K562 (cell line): ENCODE results near the gene UIMC1. TPM values are rescaled to one million over a fixed set of nuclear protein-coding genes. Genes with fewer than 3 reads are reported as not detected.

Experiments used
- ATF3 ChIP-seq, 2 experiments: fragments of 450-650 bp in 1 of 2; sonication (generic) in 1 of 2; formaldehyde crosslinking in 1 of 2; IDR thresholded peaks in 1 of 2; conservative IDR thresholded peaks in 1 of 2; 2 replicates each; pipeline versions ENCODE4 v1.6.1 to v1.8.1; 2016 to 2023; ENCODE audit warnings: mild to moderate bottlenecking in 2 of 2, moderate library complexity in 2 of 2, inconsistent platforms in 1 of 2, missing genetic modification reagents in 1 of 2
- BHLHE40 ChIP-seq: IDR thresholded peaks from 2 replicates; pipeline ENCODE4 v1.6.1; 2011; ENCODE audit warnings: low read length, improper control_type of control experiment
- CBFA2T3 ChIP-seq: fragments of 450-650 bp; IDR thresholded peaks from 2 replicates; pipeline ENCODE4 v1.6.1; 2017
- ELF2 ChIP-seq: fragments of 250-450 bp; sonication (Bioruptor Pico); IDR thresholded peaks from 2 replicates; pipeline ENCODE4 v1.5.0; 2021; ENCODE audit warnings: mild to moderate bottlenecking
- FIP1L1 ChIP-seq: fragments of 200-400 bp; formaldehyde crosslinking; IDR thresholded peaks from 2 replicates; pipeline ENCODE4 v1.6.1; 2018; ENCODE audit warnings: mild to moderate bottlenecking, low read depth, low read length; ENCODE audit not compliant: poor library complexity, severe bottlenecking
- FOXK1 ChIP-seq: sonication (generic); formaldehyde crosslinking; IDR thresholded peaks from 2 replicates; pipeline ENCODE4 v1.8.0; 2022; ENCODE audit warnings: missing genetic modification reagents, mild to moderate bottlenecking, borderline replicate concordance
- FOXP1 ChIP-seq: sonication (generic); formaldehyde crosslinking; IDR thresholded peaks from 2 replicates; pipeline ENCODE4 v1.8.0; 2022; ENCODE audit warnings: mild to moderate bottlenecking, missing genetic modification reagents
- GABPA ChIP-seq: fragments of 200-800 bp; sonication (Bioruptor generic); conservative IDR thresholded peaks from 2 replicates; pipeline ENCODE4 v1.6.1; 2016; ENCODE audit warnings: low read depth, missing genetic modification characterization, missing compliant biosample characterization
- JUN ChIP-seq, 2 experiments: sonication (generic) in 1 of 2; formaldehyde crosslinking in 1 of 2; IDR thresholded peaks; 2 replicates each; pipeline versions ENCODE4 v1.6.1 to v1.8.0; 2012 to 2022; ENCODE audit warnings: borderline replicate concordance in 2 of 2, mild to moderate bottlenecking in 2 of 2, improper control_type of control experiment in 1 of 2, low read depth in 1 of 2, low read length in 1 of 2, missing genetic modification reagents in 1 of 2
- JUND ChIP-seq, 2 experiments: IDR thresholded peaks; 2 replicates in 1 of 2; 3 replicates in 1 of 2; pipeline ENCODE4 v1.6.1; 2011; ENCODE audit warnings: borderline replicate concordance in 2 of 2, low read depth in 2 of 2, low read length in 2 of 2, improper control_type of control experiment in 1 of 2, missing biosample characterization in 1 of 2, missing genetic modification characterization in 1 of 2, missing genetic modification reagents in 1 of 2
- MYBL2 ChIP-seq, 2 experiments: fragments of 450-650 bp in 1 of 2; sonication (generic) in 1 of 2; formaldehyde crosslinking in 1 of 2; IDR thresholded peaks; 2 replicates each; pipeline versions ENCODE4 v1.6.1 to v1.8.1; 2017 to 2022; ENCODE audit warnings: borderline replicate concordance in 1 of 2, inconsistent platforms in 1 of 2, low read depth in 1 of 2, mild to moderate bottlenecking in 1 of 2, missing genetic modification reagents in 1 of 2, moderate library complexity in 1 of 2
- POLR2H ChIP-seq: IDR thresholded peaks from 2 replicates; pipeline ENCODE4 v1.6.1; 2016; ENCODE audit warnings: missing genetic modification characterization, low read depth, mild to moderate bottlenecking, control low read depth, missing compliant biosample characterization, moderate library complexity
- PRPF4 ChIP-seq: fragments of 200-400 bp; formaldehyde crosslinking; IDR thresholded peaks from one replicate; pipeline ENCODE4 v1.6.1; 2017; ENCODE audit warnings: low read length, low read depth, mild to moderate bottlenecking; ENCODE audit not compliant: insufficient read depth, poor library complexity, severe bottlenecking
- RB1 ChIP-seq: fragments of 450-650 bp; IDR thresholded peaks from 2 replicates; pipeline ENCODE4 v1.6.1; 2017; ENCODE audit warnings: low read depth, mild to moderate bottlenecking
- RCOR1 ChIP-seq, 2 experiments: IDR thresholded peaks; 2 replicates each; pipeline ENCODE4 v1.6.1; 2012; ENCODE audit warnings: low read depth in 2 of 2, low read length in 2 of 2, borderline replicate concordance in 1 of 2, improper control_type of control experiment in 1 of 2
- SMAD3 ChIP-seq: fragments of 450-650 bp; formaldehyde crosslinking; conservative IDR thresholded peaks from 2 replicates; pipeline ENCODE4 v1.4.0; 2020; ENCODE audit warnings: mild to moderate bottlenecking
- SP1 ChIP-seq: sonication (generic); formaldehyde crosslinking; IDR thresholded peaks from 2 replicates; pipeline ENCODE4 v1.8.1; 2022; ENCODE audit warnings: mild to moderate bottlenecking, missing genetic modification reagents
- SRSF7 ChIP-seq: fragments of 200-400 bp; formaldehyde crosslinking; optimal IDR thresholded peaks from 2 replicates; pipeline ENCODE3; 2017; ENCODE audit warnings: mild to moderate bottlenecking, low read depth, low read length
- TCF7 ChIP-seq: sonication (generic); IDR thresholded peaks from 2 replicates; pipeline ENCODE4 v1.6.1; 2016; ENCODE audit warnings: antibody characterized with exemption, borderline replicate concordance
- THRAP3 ChIP-seq: fragments of 450-650 bp; IDR thresholded peaks from 2 replicates; pipeline ENCODE4 v1.6.1; 2016; ENCODE audit warnings: mild to moderate bottlenecking, inconsistent platforms, borderline replicate concordance
- XRCC4 ChIP-seq: IDR thresholded peaks from one replicate; pipeline ENCODE4 v1.6.1; 2011; ENCODE audit not compliant: insufficient read depth, insufficient read length; ENCODE audit errors: extremely low read depth
- ZNF253 ChIP-seq: fragments of 250-450 bp; sonication (Bioruptor Pico); conservative IDR thresholded peaks from 2 replicates; pipeline ENCODE4 v1.6.1; 2021; ENCODE audit warnings: mild to moderate bottlenecking
- ZNF76 ChIP-seq: fragments of 250-450 bp; sonication (Bioruptor Pico); IDR thresholded peaks from 2 replicates; pipeline ENCODE4 v1.4.0; 2020; ENCODE audit warnings: mild to moderate bottlenecking, moderate library complexity, borderline replicate concordance
- polyA plus RNA-seq, 8 experiments: library from polyadenylated mRNA; depleted of rRNA in 4 of 8; stranded (reverse) in 5 of 8; unstranded in 3 of 8; fragments of >200 nt; fragmentation: Nextera tagmentation in 2 of 8; fragmentation: Illumina TruSeq in 1 of 8; extraction: Ambion mirVana in 2 of 8; extraction: Trizol in 1 of 8; gene quantifications; 2 replicates each; pipeline versions ENCODE4 v1.2.1 to v1.2.3, GENCODE V29; 2011 to 2014; ENCODE audit warnings: inconsistent platforms in 1 of 8, missing spikeins in 1 of 8
- total RNA-seq, 7 experiments: library from RNA; depleted of rRNA in 6 of 7; stranded (reverse); fragments of >200 nt in 6 of 7; fragmentation: Illumina TruSeq in 2 of 7; extraction: Trizol in 2 of 7; gene quantifications; 2 replicates each; pipeline versions ENCODE4 v1.2.1 to v1.2.3, GENCODE V29; 2011 to 2021; ENCODE audit warnings: low replicate concordance in 1 of 7
- TF ChIP-seq, protein P1 (sequence below): fragments of 450-650 bp; IDR thresholded peaks from 2 replicates; pipeline ENCODE4 v1.6.1; 2014; ENCODE audit warnings: low read depth, mild to moderate bottlenecking, moderate library complexity, borderline replicate concordance

The UIMC1 gene
- total and polyA plus RNA-seq, 9 of the 15 experiments (the other 6 are each of a cell fraction or from before 2014, with no cell fraction given), result 14.9 to 51.7 (median 36.8) TPM

GRCh38 chr5:176870110-176870591 is 136.4 kb downstream of the UIMC1 start (continued):
- TF ChIP-seq SRSF7 (no peak), SMAD3 (CRISPR knock-in tag) (no peak), XRCC4 (no peak), PRPF4 (no peak), JUND (IDR thresholded peaks at IDR 0.05; ENCODE audit: borderline replicate concordance, low read depth, low read length) (peak; percentile 92), JUND (tag; IDR thresholded peaks at IDR 0.05; ENCODE audit: borderline replicate concordance, low read depth, low read length) (peak; percentile 88; the same call in 2 of the 3 replicates), JUN (IDR thresholded peaks at IDR 0.05; ENCODE audit: borderline replicate concordance, low read depth, low read length) (peak; percentile 78), JUN (CRISPR knock-in tag; IDR thresholded peaks at IDR 0.05; ENCODE audit: borderline replicate concordance) (peak; percentile 94), CBFA2T3 (no peak), ZNF253 (CRISPR knock-in tag) (no peak), MYBL2 (IDR thresholded peaks at IDR 0.05; ENCODE audit: low read depth) (no peak), MYBL2 (CRISPR knock-in tag; IDR thresholded peaks at IDR 0.05; ENCODE audit: borderline replicate concordance) (no peak), GABPA (tag) (no peak), RB1 (peak; percentile 54; the same call in 1 of the 2 replicates), SP1 (CRISPR knock-in tag) (no peak), ZNF76 (CRISPR knock-in tag) (no peak), THRAP3 (no peak), RCOR1 (IDR thresholded peaks at IDR 0.05; ENCODE audit: borderline replicate concordance in 1 of 2, low read depth in 2 of 2, low read length in 2 of 2) (0 out of 4 replicates have a peak, but pooled peaks of 1 of the 2 experiments have one; percentile 20), FOXK1 (CRISPR knock-in tag) (no peak), ATF3 (IDR thresholded peaks at IDR 0.05) (peak; percentile 93), ATF3 (CRISPR knock-in tag; conservative IDR thresholded peaks at IDR 0.05) (no peak), POLR2H (tag) (no peak), FOXP1 (CRISPR knock-in tag) (no peak), BHLHE40 (peak; percentile 9; the same call in 1 of the 2 replicates), TCF7 (no peak), FIP1L1 (no peak), ELF2 (CRISPR knock-in tag) (no peak)
- TF ChIP-seq, protein P1, sequence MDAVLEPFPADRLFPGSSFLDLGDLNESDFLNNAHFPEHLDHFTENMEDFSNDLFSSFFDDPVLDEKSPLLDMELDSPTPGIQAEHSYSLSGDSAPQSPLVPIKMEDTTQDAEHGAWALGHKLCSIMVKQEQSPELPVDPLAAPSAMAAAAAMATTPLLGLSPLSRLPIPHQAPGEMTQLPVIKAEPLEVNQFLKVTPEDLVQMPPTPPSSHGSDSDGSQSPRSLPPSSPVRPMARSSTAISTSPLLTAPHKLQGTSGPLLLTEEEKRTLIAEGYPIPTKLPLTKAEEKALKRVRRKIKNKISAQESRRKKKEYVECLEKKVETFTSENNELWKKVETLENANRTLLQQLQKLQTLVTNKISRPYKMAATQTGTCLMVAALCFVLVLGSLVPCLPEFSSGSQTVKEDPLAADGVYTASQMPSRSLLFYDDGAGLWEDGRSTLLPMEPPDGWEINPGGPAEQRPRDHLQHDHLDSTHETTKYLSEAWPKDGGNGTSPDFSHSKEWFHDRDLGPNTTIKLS, result no peak
